Memory B cell (primary cell): Measurements from ENCODE around the gene HS6ST2.
"Not testable (repeated sequence)": the region's sequence is repeated elsewhere in the genome, so short reads cannot be mapped to it uniquely, and the experiment has no call there.

Source experiments
- ATAC-seq: fragments of 150-1000 bp; cut with Tn5 transposase; 2 replicates; pipeline ENCODE4 v1.10.0; 2021; ENCODE audit warnings: low read depth, mild to moderate bottlenecking, moderate library complexity
- DNase-seq, 2 donors: peaks; one replicate each; pipeline ENCODE4 v3.0.0; 2022; ENCODE audit warnings: low spot score in 2 of 2
- H3K27ac Mint-ChIP-seq: one replicate; pipeline ENCODE4 v1.8.0; 2022; ENCODE audit warnings: mild to moderate bottlenecking, moderate library complexity, mixed read lengths
- H3K27me3 Mint-ChIP-seq: one replicate; pipeline ENCODE4 v1.8.0; 2022; ENCODE audit warnings: mixed read lengths
- H3K36me3 Mint-ChIP-seq: one replicate; pipeline ENCODE4 v1.8.0; 2022; ENCODE audit warnings: mild to moderate bottlenecking, mixed read lengths
- H3K4me1 Mint-ChIP-seq: one replicate; pipeline ENCODE4 v1.8.0; 2022; ENCODE audit warnings: mixed read lengths
- H3K4me3 Mint-ChIP-seq: one replicate; pipeline ENCODE4 v1.8.0; 2022; ENCODE audit warnings: mild to moderate bottlenecking, moderate library complexity, mixed read lengths
- H3K9me3 Mint-ChIP-seq: one replicate; pipeline ENCODE4 v1.8.0; 2022; ENCODE audit warnings: mixed read lengths

HS6ST2 gene

GRCh38 chrX:132957211-132958090, 978 bp downstream of the HS6ST2 start:
- H3K27me3 Mint-ChIP-seq = peaks cover 12% of the 10 kb centered on the region
- H3K9me3 Mint-ChIP-seq = no peaks in the 10 kb centered on the region
- peaks cover 3% of the 10 kb centered on the region for H3K4me1 Mint-ChIP-seq
- ATAC-seq = no peak
- H3K27ac Mint-ChIP-seq = no peak overlapping the region
- H3K4me3 Mint-ChIP-seq = no peak overlapping the region
- peaks cover 4% of the 10 kb centered on the region for H3K36me3 Mint-ChIP-seq
- DNase-seq = no peak

GRCh38 chrX:132956421-132957210, 1.8 kb downstream of the HS6ST2 start:
- H3K4me3 Mint-ChIP-seq = no peak overlapping the region
- H3K27me3 Mint-ChIP-seq = peaks cover 12% of the 10 kb centered on the region

DNA sequence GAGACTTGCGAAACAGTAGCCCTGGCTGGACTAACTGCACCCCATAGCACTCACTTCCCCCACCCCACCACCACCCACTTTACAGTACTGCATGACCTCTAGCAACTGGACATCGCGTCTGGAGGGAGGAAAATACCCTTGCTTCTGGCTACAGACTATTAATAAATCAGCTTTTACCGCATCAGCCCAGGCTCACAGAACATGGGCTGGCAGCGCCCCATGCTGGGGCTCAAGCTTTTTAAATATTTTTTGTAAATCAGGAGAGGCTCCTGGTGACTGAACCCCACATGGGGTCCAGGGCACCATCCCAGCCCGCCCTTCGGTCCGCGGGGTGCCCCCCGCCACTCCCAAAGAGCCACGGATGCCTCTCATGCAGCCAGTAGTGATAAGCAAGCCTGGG, 2.7 kb downstream of the HS6ST2 start:
- Mint-ChIP-seq H3K4me1 (peaks cover 3% of the 10 kb centered on the region), H3K36me3 (peaks cover 4% of the 10 kb centered on the region), H3K27ac (no peak overlapping the region), H3K27me3 (peaks cover 12% of the 10 kb centered on the region), H3K9me3 (no peaks in the 10 kb centered on the region), H3K4me3 (no peak overlapping the region)
- DNase-seq (no peak), ATAC-seq (no peak)

More at GRCh38 chrX:132956421-132957210, 1.8 kb downstream of the HS6ST2 start:
- Mint-ChIP-seq H3K4me1 (peaks cover 3% of the 10 kb centered on the region), H3K36me3 (peaks cover 4% of the 10 kb centered on the region), H3K27ac (no peak overlapping the region), H3K9me3 (no peaks in the 10 kb centered on the region)
- DNase-seq = no peak
- no peak for ATAC-seq

DNA sequence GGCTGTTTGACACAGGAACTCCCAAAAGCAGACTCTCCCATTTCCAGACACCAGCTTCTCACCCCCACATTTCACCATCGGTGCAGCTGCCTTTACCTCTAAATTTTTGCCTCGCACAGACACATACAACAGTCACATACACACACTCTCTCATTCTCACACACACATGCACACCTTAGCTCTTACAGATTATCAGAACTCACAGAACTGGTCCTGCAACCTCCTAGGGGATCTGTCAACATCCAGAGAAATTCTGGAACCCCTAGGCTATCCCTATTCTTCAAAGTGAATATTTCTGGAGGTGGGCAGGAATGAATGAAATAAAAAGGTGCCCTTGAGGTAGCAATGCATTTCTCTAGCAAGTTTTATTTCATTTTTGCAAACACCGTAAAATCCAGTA, 4.1 kb downstream of the HS6ST2 start:
- H3K27me3 Mint-ChIP-seq = peaks cover 10% of the 10 kb centered on the region
- DNase-seq (no peak), ATAC-seq (no peak)
- peaks cover 4% of the 10 kb centered on the region for H3K36me3 Mint-ChIP-seq
- H3K4me3 Mint-ChIP-seq = no peak overlapping the region
- H3K4me1 Mint-ChIP-seq = peaks cover 3% of the 10 kb centered on the region
- H3K9me3 Mint-ChIP-seq = no peaks in the 10 kb centered on the region
- no peak overlapping the region for H3K27ac Mint-ChIP-seq

DNA sequence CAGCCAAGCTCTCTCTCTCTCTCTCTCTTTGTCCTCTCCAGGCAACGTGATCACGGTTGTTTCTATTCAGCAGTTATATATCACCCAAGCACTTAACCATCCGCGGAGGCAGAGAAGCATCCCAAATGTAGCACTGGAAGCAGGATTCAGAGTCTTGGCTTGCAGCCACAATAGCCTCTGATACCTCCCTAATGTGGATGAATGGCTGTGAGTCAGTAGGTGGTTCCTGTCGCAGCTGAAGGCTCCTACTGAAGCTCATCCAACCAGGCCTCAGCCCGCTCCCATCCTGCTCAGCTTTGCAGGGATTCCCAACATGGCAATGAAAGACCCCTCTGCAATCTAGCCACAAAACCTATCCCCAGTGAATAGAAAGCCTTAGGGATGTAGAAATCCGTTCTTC, 5.1 kb downstream of the HS6ST2 start:
- DNase-seq (no peak), ATAC-seq (no peak)
- H3K4me3 Mint-ChIP-seq = no peak overlapping the region
- H3K27me3 Mint-ChIP-seq = peaks cover 10% of the 10 kb centered on the region
- H3K36me3 Mint-ChIP-seq = peaks cover 4% of the 10 kb centered on the region
- H3K27ac Mint-ChIP-seq = no peak overlapping the region
- H3K9me3 Mint-ChIP-seq = no peaks in the 10 kb centered on the region
- peaks cover 3% of the 10 kb centered on the region for H3K4me1 Mint-ChIP-seq

DNA sequence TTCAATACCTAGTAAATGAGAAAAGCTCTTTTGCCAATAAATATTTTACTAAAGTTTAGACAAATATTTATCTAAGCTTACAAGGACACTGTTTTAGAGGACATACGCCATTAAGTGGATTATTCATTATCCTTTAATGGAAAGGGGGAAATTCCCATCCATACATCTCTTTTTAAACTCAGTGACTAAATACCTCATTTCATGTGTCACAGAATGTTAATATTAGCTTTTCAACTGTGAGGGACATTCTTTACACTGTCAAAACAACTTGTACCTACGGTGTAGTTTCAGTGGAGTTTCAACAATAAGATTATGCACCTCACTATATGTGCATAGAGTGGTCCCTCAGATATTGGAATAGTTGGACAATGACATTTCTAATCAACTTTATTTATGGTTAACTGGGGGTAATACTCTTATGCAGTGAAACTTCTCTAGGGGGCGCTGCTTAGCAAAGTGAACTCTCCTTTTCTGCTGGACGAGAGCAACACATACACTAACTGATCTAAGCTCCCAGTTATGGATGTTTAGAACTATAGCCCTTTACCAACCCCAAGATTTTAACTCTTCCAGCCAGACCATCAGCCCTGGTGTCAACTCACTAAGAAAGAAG, 9.7 kb downstream of the HS6ST2 start:
- H3K4me3 Mint-ChIP-seq = no peak overlapping the region
- no peaks in the 10 kb centered on the region for H3K4me1 Mint-ChIP-seq
- no peak overlapping the region for H3K27ac Mint-ChIP-seq
- no peak for ATAC-seq
- no peak for DNase-seq
- H3K27me3 Mint-ChIP-seq = peaks cover 3% of the 10 kb centered on the region
- H3K36me3 Mint-ChIP-seq = no peaks in the 10 kb centered on the region
- H3K9me3 Mint-ChIP-seq = no peaks in the 10 kb centered on the region

GRCh38 chrX:132945055-132945599, 13.3 kb downstream of the HS6ST2 start:
- DNase-seq, H3K27me3 Mint-ChIP-seq, H3K4me1 Mint-ChIP-seq, H3K36me3 Mint-ChIP-seq, H3K9me3 Mint-ChIP-seq, ATAC-seq, H3K27ac Mint-ChIP-seq, H3K4me3 Mint-ChIP-seq: not testable (repeated sequence)

DNA sequence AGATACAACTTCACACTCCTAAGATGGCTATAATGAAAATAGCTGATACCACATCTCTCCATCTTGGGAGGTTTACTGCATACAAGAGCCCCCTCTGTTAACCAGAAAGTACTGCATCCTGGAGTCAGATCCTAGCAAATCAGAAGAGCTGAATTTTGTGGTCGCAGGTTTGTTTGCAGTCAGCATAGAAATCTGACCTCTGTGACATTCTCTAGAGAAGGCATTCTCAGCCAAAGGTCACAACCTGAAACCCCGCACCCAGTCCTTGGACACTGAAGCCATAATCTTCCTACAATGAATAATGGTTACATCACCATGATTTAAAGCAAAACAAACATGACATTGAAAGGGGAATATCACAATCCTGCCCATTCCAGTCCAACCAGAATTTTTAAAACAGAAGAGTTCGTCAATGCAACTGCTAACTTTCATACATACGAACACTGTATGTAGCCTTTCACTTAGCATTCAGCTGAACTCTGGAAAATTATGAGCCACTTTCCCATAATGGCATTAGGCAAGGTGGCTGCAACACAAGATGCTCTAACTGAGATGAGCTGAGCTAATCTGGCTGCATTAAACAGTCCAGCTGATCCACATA, 17.6 kb downstream of the HS6ST2 start:
- H3K4me1 Mint-ChIP-seq = no peaks in the 10 kb centered on the region
- no peaks in the 10 kb centered on the region for H3K9me3 Mint-ChIP-seq
- H3K27ac Mint-ChIP-seq = no peak overlapping the region

DNA sequence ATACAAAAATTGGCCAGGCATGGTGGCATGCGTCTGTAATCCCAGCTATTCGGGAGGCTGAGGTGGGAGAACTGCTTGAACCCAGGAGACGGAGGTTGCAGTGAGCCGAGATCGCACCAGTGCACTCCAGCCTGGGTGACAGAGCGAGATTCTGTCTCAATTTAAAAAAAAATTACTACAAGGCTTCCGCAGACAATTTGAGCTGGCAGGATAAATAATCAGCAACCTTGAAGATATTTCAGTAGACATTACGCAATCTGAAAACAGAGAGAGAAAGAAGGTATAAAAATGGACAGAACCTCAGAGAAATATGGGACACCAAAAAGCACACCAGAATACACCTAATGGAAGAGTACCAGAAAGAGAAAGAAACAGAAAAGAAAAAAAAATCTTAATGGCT, 25.3 kb downstream of the HS6ST2 start:
- Mint-ChIP-seq H3K27me3 (no peaks in the 10 kb centered on the region), H3K4me3 (no peak overlapping the region), H3K9me3 (no peaks in the 10 kb centered on the region), H3K4me1 (no peaks in the 10 kb centered on the region), H3K27ac (no peak overlapping the region), H3K36me3 (no peaks in the 10 kb centered on the region)
- no peak for DNase-seq
- no peak for ATAC-seq

More for the DNA sequence above, 17.6 kb downstream of the HS6ST2 start:
- no peaks in the 10 kb centered on the region for H3K36me3 Mint-ChIP-seq
- DNase-seq (no peak), ATAC-seq (no peak)
- H3K27me3 Mint-ChIP-seq = no peaks in the 10 kb centered on the region
- H3K4me3 Mint-ChIP-seq = no peak overlapping the region

- DNase-seq (no peak), ATAC-seq (no peak)
- peaks cover 3% of the 10 kb centered on the region for H3K27me3 Mint-ChIP-seq
- no peaks in the 10 kb centered on the region for H3K4me1 Mint-ChIP-seq
- no peak overlapping the region for H3K27ac Mint-ChIP-seq
- no peaks in the 10 kb centered on the region for H3K9me3 Mint-ChIP-seq
- H3K36me3 Mint-ChIP-seq = peaks cover 2% of the 10 kb centered on the region
- no peak overlapping the region for H3K4me3 Mint-ChIP-seq
Observed at GRCh38 chrX:132924426-132924825, 34.0 kb downstream of the HS6ST2 start.

GRCh38 chrX:132918523-132918922, 39.9 kb downstream of the HS6ST2 start:
- no peaks in the 10 kb centered on the region for H3K27me3 Mint-ChIP-seq
- H3K36me3 Mint-ChIP-seq = no peaks in the 10 kb centered on the region
- no peaks in the 10 kb centered on the region for H3K4me1 Mint-ChIP-seq
- H3K9me3 Mint-ChIP-seq = no peaks in the 10 kb centered on the region
- H3K27ac Mint-ChIP-seq = no peak overlapping the region
- DNase-seq (no peak), ATAC-seq (no peak)
- H3K4me3 Mint-ChIP-seq = no peak overlapping the region

DNA sequence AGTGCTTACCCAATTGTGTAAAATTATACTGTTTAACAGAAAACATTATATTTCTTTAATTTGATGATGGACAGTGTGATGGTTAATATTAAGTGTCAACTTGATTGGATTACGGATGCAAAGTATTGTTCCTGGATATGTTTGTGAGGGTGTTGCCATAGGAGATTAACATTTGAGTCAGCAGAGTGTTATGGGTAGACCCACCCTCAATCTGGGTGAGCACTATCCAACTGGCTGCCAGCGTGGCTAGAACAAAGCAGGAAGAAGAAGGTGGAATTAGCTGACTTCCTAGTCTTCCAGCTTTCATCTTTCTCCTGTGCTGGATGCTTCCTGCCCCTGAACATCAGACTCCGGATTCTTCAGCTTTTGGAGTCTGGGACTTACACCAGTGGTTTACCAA, 42.1 kb downstream of the HS6ST2 start:
- H3K27ac Mint-ChIP-seq = no peak overlapping the region
- H3K4me3 Mint-ChIP-seq = no peak overlapping the region
- ATAC-seq = no peak
- no peaks in the 10 kb centered on the region for H3K4me1 Mint-ChIP-seq
- no peak for DNase-seq
- no peaks in the 10 kb centered on the region for H3K27me3 Mint-ChIP-seq
- H3K36me3 Mint-ChIP-seq = no peaks in the 10 kb centered on the region
- H3K9me3 Mint-ChIP-seq = peaks cover 3% of the 10 kb centered on the region

- no peak overlapping the region for H3K27ac Mint-ChIP-seq
Observed at GRCh38 chrX:132909643-132910042, 48.8 kb downstream of the HS6ST2 start.

More at GRCh38 chrX:132909643-132910042, 48.8 kb downstream of the HS6ST2 start:
- H3K9me3 Mint-ChIP-seq = peaks cover 3% of the 10 kb centered on the region
- ATAC-seq = no peak
- H3K4me3 Mint-ChIP-seq = no peak overlapping the region
- no peak for DNase-seq
- H3K27me3 Mint-ChIP-seq = no peaks in the 10 kb centered on the region
- H3K4me1 Mint-ChIP-seq = no peaks in the 10 kb centered on the region
- no peaks in the 10 kb centered on the region for H3K36me3 Mint-ChIP-seq
